IMR-90 (cell line): ENCODE results near the gene CD99. TPM values are rescaled to one million over a fixed set of nuclear protein-coding genes. Genes with fewer than 3 reads are reported as not detected.

ENCODE experiments used
- ATAC-seq: fragments of 200-7000 bp; cut with Tn5 transposase; 2 replicates; pipeline ENCODE4 v1.9.1; 2020; ENCODE audit warnings: low read depth, mild to moderate bottlenecking, moderate library complexity
- BruUV-seq: library from RNA; stranded (reverse); fragments of 400-500 nt; replicated peaks from 2 replicates; lab custom pipeline; 2021; lab: Mats Ljungman, UMichigan
- CTCF ChIA-PET: fragments of 300-600 bp; formaldehyde crosslinking; extraction: SDS; loops from one replicate; lab custom pipeline; 2021; ENCODE audit warnings: antibody characterized with exemption; lab: Yijun Ruan, JAX
- POLR2A ChIA-PET: fragments of 300-600 bp; sonication (Branson Sonifier 250); formaldehyde crosslinking; loops from one replicate; lab custom pipeline; 2022; ENCODE audit warnings: antibody characterized with exemption; ENCODE audit not compliant: unreplicated experiment; lab: Charles Lee
- DNase-seq: peaks from one replicate; pipeline ENCODE4 v3.0.0; 2013
- H2AFZ ChIP-seq: replicated peaks from 2 replicates; pipeline ENCODE3; 2013; ENCODE audit warnings: low read length, mild to moderate bottlenecking; ENCODE audit not compliant: poor library complexity
- H2AK5ac ChIP-seq: 2 replicates; pipeline ENCODE4 v1.6.1; 2013; ENCODE audit warnings: low read depth, low read length, inconsistent platforms
- H2AK9ac ChIP-seq: replicated peaks from 2 replicates; pipeline ENCODE3; 2013; ENCODE audit warnings: mild to moderate bottlenecking, low read depth, low read length, moderate library complexity; ENCODE audit not compliant: poor library complexity
- H2BK120ac ChIP-seq: 2 replicates; pipeline ENCODE4 v1.6.1; 2013; ENCODE audit warnings: low read depth, low read length, inconsistent platforms
- H2BK15ac ChIP-seq: 3 replicates; pipeline ENCODE4 v1.6.1; 2013; ENCODE audit warnings: low read depth, low read length, inconsistent platforms
- H2BK20ac ChIP-seq: 2 replicates; pipeline ENCODE4 v1.6.1; 2013; ENCODE audit warnings: low read depth, mild to moderate bottlenecking, inconsistent platforms, low read length, moderate library complexity
- H2BK5ac ChIP-seq: 2 replicates; pipeline ENCODE4 v1.6.1; 2013; ENCODE audit warnings: mild to moderate bottlenecking, low read depth, low read length, inconsistent platforms; ENCODE audit not compliant: poor library complexity, severe bottlenecking
- H3K14ac ChIP-seq: replicated peaks from 2 replicates; pipeline ENCODE4 v1.6.1; 2013; ENCODE audit warnings: low read depth, low read length, inconsistent platforms
- H3K18ac ChIP-seq: 2 replicates; pipeline ENCODE4 v1.6.1; 2013; ENCODE audit warnings: low read depth, low read length, control low read depth
- H3K23ac ChIP-seq: 2 replicates; pipeline ENCODE4 v1.6.1; 2013; ENCODE audit warnings: low read depth, low read length, inconsistent platforms
- H3K27ac ChIP-seq: 2 replicates; pipeline ENCODE4 v1.5.1; 2013; ENCODE audit warnings: mild to moderate bottlenecking, control low read depth, low read length; ENCODE audit not compliant: insufficient read depth
- H3K27me3 ChIP-seq: 2 replicates; pipeline ENCODE4 v1.6.1; 2013; ENCODE audit warnings: low read length; ENCODE audit not compliant: control insufficient read depth, insufficient read depth
- H3K36me3 ChIP-seq: 2 replicates; pipeline ENCODE4 v1.6.1; 2013; ENCODE audit warnings: low read length, mixed read lengths; ENCODE audit not compliant: control insufficient read depth, insufficient read depth
- H3K4ac ChIP-seq: 2 replicates; pipeline ENCODE4 v1.6.1; 2013; ENCODE audit warnings: low read depth, low read length, inconsistent platforms
- H3K4me1 ChIP-seq: 2 replicates; pipeline ENCODE4 v1.6.1; 2013; ENCODE audit warnings: low read length, mixed read lengths; ENCODE audit not compliant: control insufficient read depth, insufficient read depth
- H3K4me2 ChIP-seq: 2 replicates; pipeline ENCODE4 v1.6.1; 2013; ENCODE audit warnings: low read depth, mild to moderate bottlenecking, control low read depth, low read length, moderate library complexity
- H3K4me3 ChIP-seq: 2 replicates; pipeline ENCODE4 v1.5.1; 2013; ENCODE audit warnings: low read depth, mild to moderate bottlenecking, control low read depth, low read length, moderate library complexity; ENCODE audit not compliant: insufficient read depth
- H3K56ac ChIP-seq: 2 replicates; pipeline ENCODE4 v1.6.1; 2013; ENCODE audit warnings: low read length, inconsistent platforms; ENCODE audit not compliant: insufficient read depth; ENCODE audit errors: extremely low read depth
- H3K79me1 ChIP-seq, 2 experiments: 2 replicates each; pipeline ENCODE4 v1.6.1; 2013; ENCODE audit warnings: low read length in 2 of 2, inconsistent platforms in 1 of 2, low read depth in 1 of 2
- H3K9ac ChIP-seq: 2 replicates; pipeline ENCODE4 v1.6.1; 2013; ENCODE audit warnings: low read depth, low read length, control low read depth
- H3K9me1 ChIP-seq: 2 replicates; pipeline ENCODE4 v1.6.1; 2013; ENCODE audit warnings: low read length, inconsistent platforms; ENCODE audit not compliant: insufficient read depth
- H3K9me3 ChIP-seq: 2 replicates; pipeline ENCODE4 v1.6.1; 2013; ENCODE audit warnings: low read length; ENCODE audit not compliant: control insufficient read depth, insufficient read depth
- H4K20me1 ChIP-seq: 2 replicates; pipeline ENCODE4 v1.6.1; 2013; ENCODE audit warnings: low read length, inconsistent platforms; ENCODE audit not compliant: insufficient read depth
- H4K5ac ChIP-seq: 2 replicates; pipeline ENCODE4 v1.6.1; 2013; ENCODE audit warnings: mild to moderate bottlenecking, low read depth, low read length, control low read depth
- H4K8ac ChIP-seq, 2 experiments: 2 replicates each; pipeline ENCODE4 v1.6.1; 2013; ENCODE audit warnings: low read depth in 2 of 2, low read length in 2 of 2, control low read depth in 1 of 2, inconsistent platforms in 1 of 2
- H4K91ac ChIP-seq: 2 replicates; pipeline ENCODE4 v1.6.1; 2013; ENCODE audit warnings: low read depth, low read length, inconsistent platforms; ENCODE audit not compliant: insufficient read depth
- BHLHE40 ChIP-seq: fragments of 150-350 bp; IDR thresholded peaks from 2 replicates; pipeline ENCODE4 v1.6.1; 2016; ENCODE audit warnings: mild to moderate bottlenecking, low read depth, low read length
- CEBPB ChIP-seq: IDR thresholded peaks from 2 replicates; pipeline ENCODE4 v1.6.1; 2012; ENCODE audit warnings: low read depth, low read length, improper control_type of control experiment
- CHD1 ChIP-seq: IDR thresholded peaks from 2 replicates; pipeline ENCODE4 v1.6.1; 2012; ENCODE audit warnings: low read depth, low read length, improper control_type of control experiment
- ELK1 ChIP-seq: fragments of 150-350 bp; IDR thresholded peaks from 2 replicates; pipeline ENCODE4 v1.6.1; 2016; ENCODE audit warnings: low read depth, mild to moderate bottlenecking, low read length, moderate library complexity, borderline replicate concordance
- FOS ChIP-seq: fragments of 150-350 bp; IDR thresholded peaks from 2 replicates; pipeline ENCODE4 v1.6.1; 2016; ENCODE audit warnings: low read depth, low read length
- MAFK ChIP-seq: IDR thresholded peaks from 2 replicates; pipeline ENCODE4 v1.6.1; 2012; ENCODE audit warnings: low read depth, low read length, improper control_type of control experiment
- MAZ ChIP-seq: IDR thresholded peaks from 2 replicates; pipeline ENCODE4 v1.6.1; 2012; ENCODE audit warnings: low read depth, mild to moderate bottlenecking, low read length, improper control_type of control experiment, moderate library complexity, borderline replicate concordance
- NFE2L2 ChIP-seq: fragments of 150-350 bp; IDR thresholded peaks from 2 replicates; pipeline ENCODE4 v1.6.1; 2016; ENCODE audit warnings: low read depth, mild to moderate bottlenecking, low read length
- POLR2A ChIP-seq: IDR thresholded peaks from 2 replicates; pipeline ENCODE4 v1.6.1; 2012; ENCODE audit warnings: mild to moderate bottlenecking, low read depth, low read length
- RAD21 ChIP-seq: IDR thresholded peaks from 2 replicates; pipeline ENCODE4 v1.6.1; 2012; ENCODE audit warnings: low read length, improper control_type of control experiment
- USF2 ChIP-seq: fragments of 150-350 bp; IDR thresholded peaks from 2 replicates; pipeline ENCODE4 v1.6.1; 2017; ENCODE audit warnings: mild to moderate bottlenecking, antibody characterized with exemption, low read length, low read depth
- WGBS, 2 experiments: methylation state at CpG; one replicate each; pipeline versions ENCODE4 v1.1.5 to v1.1.7; 2013; ENCODE audit warnings: missing lambda C conversion rate in 2 of 2; ENCODE audit not compliant: insufficient read length in 1 of 2; ENCODE audit errors: extremely low coverage in 2 of 2; 5-methylcytosine and 5-hydroxymethylcytosine counted together
- dilution Hi-C: fragments of 300-500 bp; cut with HindIII; formaldehyde crosslinking; loops from one replicate; pipeline ENCODE4 v1.14.3; 2018; ENCODE audit warnings: low sequenced_read_pairs; ENCODE audit not compliant: unreplicated experiment
- in situ Hi-C: fragments of 300-500 bp; cut with MboI; formaldehyde crosslinking; loops from 3 replicates; pipeline ENCODE4 v1.14.3; 2019; ENCODE audit warnings: low sequenced_read_pairs, inconsistent platforms, mixed read lengths
- intact Hi-C: fragments of 100-400 bp; cut with micrococcal nuclease; formaldehyde crosslinking; loops from 2 replicates; pipeline ENCODE4 v1.10.0; 2022
- polyA plus RNA-seq, 3 experiments: library from polyadenylated mRNA; depleted of rRNA; stranded (reverse); fragments of >200 nt; gene quantifications; 2 replicates each; pipeline ENCODE4 v1.2.3, GENCODE V29; 2012; ENCODE audit warnings: low replicate concordance in 1 of 3
- total RNA-seq: library from RNA; depleted of rRNA; stranded (reverse); fragments of >200 nt; gene quantifications from 2 replicates; pipeline ENCODE4 v1.2.3, GENCODE V29; 2012
- TF ChIP-seq, protein P1 (sequence below): conservative IDR thresholded peaks from 2 replicates; pipeline ENCODE4 v1.5.1; 2012; ENCODE audit warnings: mild to moderate bottlenecking, low read depth, low read length, improper control_type of control experiment

The CD99 gene
- total and polyA plus RNA-seq, 2 of the 4 experiments (the other 2 are of a cell fraction), result 102 to 369 TPM

DNA sequence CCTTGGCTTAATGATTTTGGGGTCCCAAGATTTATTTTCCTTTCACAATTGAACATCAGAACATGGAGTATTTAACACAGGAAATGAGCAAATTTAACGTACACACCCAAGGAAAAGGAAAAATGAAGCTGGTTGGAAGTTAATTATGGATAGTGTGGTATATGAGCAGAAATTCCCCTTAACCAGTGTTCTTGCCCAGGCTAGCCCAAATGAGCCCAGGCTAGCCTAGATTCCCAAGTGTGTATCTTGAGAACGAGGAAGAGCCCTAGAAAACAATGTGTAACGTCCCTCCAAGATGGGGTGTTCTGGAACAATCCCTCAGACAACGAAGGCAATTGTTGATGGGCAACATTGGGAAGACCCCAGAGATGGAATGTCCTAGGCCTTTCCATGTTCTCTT is 94.4 kb downstream of the CD99 start:
- Histone ChIP-seq H3K18ac (no peak overlapping the region), H4K91ac (no peak overlapping the region), H3K56ac (no peak overlapping the region), H3K14ac (no peak overlapping the region), H3K9me1 (no peaks in the 10 kb centered on the region), H3K36me3 (no peaks in the 10 kb centered on the region), H3K27ac (no peak overlapping the region), H3K23ac (no peak overlapping the region), H3K9me3 (no peaks in the 10 kb centered on the region), H3K4me2 (no peak overlapping the region), H4K5ac (no peak overlapping the region), H3K27me3 (peaks cover 5% of the 10 kb centered on the region; the same call in 1 of the 2 replicates), H3K4ac (no peak overlapping the region), H2BK15ac (no peak overlapping the region), H3K9ac (no peak overlapping the region), H2AK5ac (no peak overlapping the region), H2BK120ac (no peak overlapping the region), H2AK9ac (no peak overlapping the region), H3K79me1 (no peaks in the 10 kb centered on the region), H2BK5ac (no peak overlapping the region), H2AFZ (no peak overlapping the region), H2BK20ac (no peak overlapping the region), H4K8ac (no peak overlapping the region), H3K4me1 (no peaks in the 10 kb centered on the region), H3K4me3 (no peak overlapping the region), H4K20me1 (no peaks in the 10 kb centered on the region)
- DNase-seq, result no peak
- CTCF ChIA-PET, result no interaction called here
- dilution Hi-C loops, result no loop called here
- no TSS peak for BruUV-seq
- no peak for ATAC-seq
- intact Hi-C loops, result no loop called here
- no CpG with 5 or more reads among the region's 4 CpGs for WGBS, 2 experiments
- TF ChIP-seq USF2 (no peak), NFE2L2 (no peak), ELK1 (no peak), CEBPB (no peak), CHD1 (no peak), RAD21 (no peak), BHLHE40 (no peak), MAZ (no peak), MAFK (no peak), FOS (no peak), POLR2A (no peak)
- TF ChIP-seq, protein P1, sequence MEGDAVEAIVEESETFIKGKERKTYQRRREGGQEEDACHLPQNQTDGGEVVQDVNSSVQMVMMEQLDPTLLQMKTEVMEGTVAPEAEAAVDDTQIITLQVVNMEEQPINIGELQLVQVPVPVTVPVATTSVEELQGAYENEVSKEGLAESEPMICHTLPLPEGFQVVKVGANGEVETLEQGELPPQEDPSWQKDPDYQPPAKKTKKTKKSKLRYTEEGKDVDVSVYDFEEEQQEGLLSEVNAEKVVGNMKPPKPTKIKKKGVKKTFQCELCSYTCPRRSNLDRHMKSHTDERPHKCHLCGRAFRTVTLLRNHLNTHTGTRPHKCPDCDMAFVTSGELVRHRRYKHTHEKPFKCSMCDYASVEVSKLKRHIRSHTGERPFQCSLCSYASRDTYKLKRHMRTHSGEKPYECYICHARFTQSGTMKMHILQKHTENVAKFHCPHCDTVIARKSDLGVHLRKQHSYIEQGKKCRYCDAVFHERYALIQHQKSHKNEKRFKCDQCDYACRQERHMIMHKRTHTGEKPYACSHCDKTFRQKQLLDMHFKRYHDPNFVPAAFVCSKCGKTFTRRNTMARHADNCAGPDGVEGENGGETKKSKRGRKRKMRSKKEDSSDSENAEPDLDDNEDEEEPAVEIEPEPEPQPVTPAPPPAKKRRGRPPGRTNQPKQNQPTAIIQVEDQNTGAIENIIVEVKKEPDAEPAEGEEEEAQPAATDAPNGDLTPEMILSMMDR, result no peak
- POLR2A ChIA-PET, result no interaction called here
- in situ Hi-C loops, result no loop called here
